Measurements from ENCODE around the gene SCYL1.
"Not testable (repeated sequence)": the region's sequence is repeated elsewhere in the genome, so short reads cannot be mapped to it uniquely, and the experiment has no call there.

The SCYL1 gene

DNA sequence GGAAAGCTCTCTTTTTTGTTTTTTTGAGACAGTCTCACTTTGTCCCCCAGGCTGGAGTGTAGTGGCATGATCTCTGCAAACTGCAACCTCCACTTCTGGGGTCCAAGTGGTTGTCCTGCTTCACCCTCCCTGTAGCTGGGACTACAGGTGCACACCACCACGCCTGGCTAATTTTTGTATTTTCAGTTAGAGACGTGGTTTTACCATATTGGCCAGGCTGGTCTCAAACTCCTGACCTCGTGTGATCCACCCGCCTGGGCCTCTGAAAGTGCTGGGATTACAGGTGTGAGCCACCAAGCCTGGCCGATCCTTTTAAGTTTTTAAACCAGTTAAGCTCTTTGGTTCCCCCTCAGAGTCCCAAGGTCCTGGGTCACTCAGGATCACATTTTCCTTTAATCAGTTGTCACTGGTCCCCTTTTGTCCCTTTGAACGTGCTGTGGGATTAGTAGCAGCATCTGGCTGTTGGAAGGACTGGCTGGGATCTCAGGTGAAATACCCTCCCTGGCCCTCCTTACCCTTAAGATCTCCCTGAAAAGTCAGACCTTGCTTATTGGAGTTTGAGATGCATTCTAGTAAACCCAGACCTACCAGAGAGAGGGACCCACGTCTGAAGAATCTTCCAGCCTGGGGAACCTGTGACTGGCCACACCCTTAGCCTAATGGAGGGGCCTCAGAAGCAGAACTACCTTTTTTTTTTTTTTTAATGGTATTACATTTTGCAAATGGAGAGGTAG lies 17.9 kb upstream of the SCYL1 start:
- peaks cover 26% of the 10 kb centered on the region for H3K36me3 Mint-ChIP-seq (ENCODE audit: low read depth)
- H3K27me3 Mint-ChIP-seq (ENCODE audit: low read depth), result no peaks in the 10 kb centered on the region
- H3K27ac Mint-ChIP-seq, result peak overlapping the region; percentile 69 to 95 (median 81)
- H3K4me3 Mint-ChIP-seq, result no peak overlapping the region
- H3K4me1 Mint-ChIP-seq, result peaks cover 34% of the 10 kb centered on the region
- no peaks in the 10 kb centered on the region for H3K9me3 Mint-ChIP-seq
- TF ChIP-seq, protein P1, sequence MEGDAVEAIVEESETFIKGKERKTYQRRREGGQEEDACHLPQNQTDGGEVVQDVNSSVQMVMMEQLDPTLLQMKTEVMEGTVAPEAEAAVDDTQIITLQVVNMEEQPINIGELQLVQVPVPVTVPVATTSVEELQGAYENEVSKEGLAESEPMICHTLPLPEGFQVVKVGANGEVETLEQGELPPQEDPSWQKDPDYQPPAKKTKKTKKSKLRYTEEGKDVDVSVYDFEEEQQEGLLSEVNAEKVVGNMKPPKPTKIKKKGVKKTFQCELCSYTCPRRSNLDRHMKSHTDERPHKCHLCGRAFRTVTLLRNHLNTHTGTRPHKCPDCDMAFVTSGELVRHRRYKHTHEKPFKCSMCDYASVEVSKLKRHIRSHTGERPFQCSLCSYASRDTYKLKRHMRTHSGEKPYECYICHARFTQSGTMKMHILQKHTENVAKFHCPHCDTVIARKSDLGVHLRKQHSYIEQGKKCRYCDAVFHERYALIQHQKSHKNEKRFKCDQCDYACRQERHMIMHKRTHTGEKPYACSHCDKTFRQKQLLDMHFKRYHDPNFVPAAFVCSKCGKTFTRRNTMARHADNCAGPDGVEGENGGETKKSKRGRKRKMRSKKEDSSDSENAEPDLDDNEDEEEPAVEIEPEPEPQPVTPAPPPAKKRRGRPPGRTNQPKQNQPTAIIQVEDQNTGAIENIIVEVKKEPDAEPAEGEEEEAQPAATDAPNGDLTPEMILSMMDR (IDR thresholded peaks at IDR 0.05; ENCODE audit: unreplicated experiment in 3 of 3), result no peak

DNA sequence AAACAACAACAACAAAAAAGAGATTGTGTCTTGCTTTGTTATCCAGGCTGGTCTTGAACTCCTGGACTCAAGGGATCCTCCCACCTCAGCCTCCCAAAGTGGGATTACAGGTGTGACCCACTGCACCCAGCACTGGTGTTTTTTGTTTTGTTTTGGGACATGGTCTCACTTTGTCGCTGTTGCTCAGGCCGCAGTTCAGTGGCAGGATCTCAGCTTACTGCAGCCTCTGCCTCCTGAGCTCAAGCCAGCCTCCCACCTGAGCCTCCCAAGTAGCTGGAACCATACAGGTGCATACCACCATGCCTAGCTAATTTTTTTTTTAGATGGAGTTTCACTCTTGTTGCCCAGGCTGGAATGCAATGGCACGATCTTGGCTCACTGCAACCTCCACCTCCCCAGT lies 12.6 kb upstream of the SCYL1 start:
- not testable (repeated sequence) for H3K4me1 Mint-ChIP-seq; H3K9me3 Mint-ChIP-seq; H3K4me3 Mint-ChIP-seq; H3K36me3 Mint-ChIP-seq (ENCODE audit: low read depth); H3K27ac Mint-ChIP-seq; H3K27me3 Mint-ChIP-seq (ENCODE audit: low read depth)

DNA sequence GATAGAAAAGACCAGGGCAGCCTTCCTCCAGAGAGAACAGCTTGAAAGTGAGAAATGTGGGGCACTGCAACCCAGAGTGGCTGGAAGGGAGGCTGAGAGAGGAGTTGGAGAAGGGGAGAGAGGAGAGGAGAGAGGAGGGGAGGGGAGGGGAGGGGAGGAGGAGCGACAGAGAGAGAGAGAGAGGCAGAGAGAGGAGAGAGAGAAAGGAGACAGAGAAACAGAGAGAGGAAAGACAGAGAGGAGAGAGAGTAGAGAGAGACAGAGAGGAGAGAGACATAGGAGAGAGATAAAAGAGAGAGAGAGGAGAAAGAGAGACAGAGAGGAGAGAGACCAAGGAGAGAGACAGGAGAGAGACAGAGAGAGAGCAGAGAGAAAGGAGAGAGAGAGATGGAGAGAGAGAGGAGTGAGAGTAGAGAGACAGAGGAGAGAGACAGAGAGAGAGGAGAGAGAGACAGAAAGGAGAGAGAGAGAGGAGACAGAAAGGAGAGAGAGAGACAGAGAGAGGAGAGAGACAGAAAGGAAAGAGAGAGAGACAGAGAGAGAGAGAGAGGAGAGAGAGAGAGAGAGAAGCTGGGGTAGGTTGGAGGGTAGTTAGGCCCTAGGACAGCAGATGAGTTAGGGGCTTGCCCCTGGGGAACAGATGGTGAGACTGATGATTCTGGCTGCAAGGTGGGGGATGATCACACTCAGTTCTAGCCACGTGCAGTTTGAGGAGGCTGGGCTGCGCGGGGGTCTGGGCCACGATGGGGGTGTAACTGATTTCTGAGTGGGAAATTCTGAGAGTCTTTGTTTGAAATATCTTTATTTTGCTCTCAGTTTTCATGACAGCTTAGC lies 8.5 kb upstream of the SCYL1 start:
- H3K9me3 Mint-ChIP-seq, result no peaks in the 10 kb centered on the region
- H3K36me3 Mint-ChIP-seq (ENCODE audit: low read depth), result no peaks in the 10 kb centered on the region
- no peak overlapping the region for H3K4me3 Mint-ChIP-seq

DNA sequence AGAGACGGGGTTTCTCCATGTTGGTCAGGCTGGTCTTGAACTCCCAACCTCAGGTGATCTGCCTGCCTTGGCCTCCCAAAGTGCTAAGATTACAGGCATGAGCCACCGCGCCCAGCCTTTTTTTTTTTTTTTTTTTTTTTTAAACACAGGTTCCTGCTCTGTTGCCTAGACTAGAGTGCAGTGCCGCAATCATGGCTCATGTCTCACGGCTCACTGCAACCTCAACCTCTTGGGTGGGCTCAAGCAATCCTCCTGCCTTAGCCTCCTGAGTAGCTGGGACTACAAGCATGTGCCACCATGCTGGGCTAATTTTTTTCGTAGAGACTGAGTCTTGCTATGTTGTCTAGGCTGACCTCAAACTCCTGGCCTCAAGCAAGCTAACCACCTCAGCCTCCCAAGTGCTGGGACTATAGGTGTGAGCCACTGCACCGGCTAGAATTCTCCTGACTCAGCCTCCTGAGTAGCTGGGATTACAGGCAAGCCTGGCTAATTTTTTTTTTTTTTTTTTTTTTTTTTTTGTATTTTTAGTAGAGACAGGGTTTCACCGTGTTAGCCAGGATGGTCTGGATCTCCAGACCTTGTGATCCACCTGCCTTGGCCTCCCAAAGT lies 5.8 kb upstream of the SCYL1 start:
- H3K4me3 Mint-ChIP-seq; H3K9me3 Mint-ChIP-seq; H3K27me3 Mint-ChIP-seq (ENCODE audit: low read depth); H3K27ac Mint-ChIP-seq; H3K36me3 Mint-ChIP-seq (ENCODE audit: low read depth): not testable (repeated sequence)
- peaks cover 23% of the 10 kb centered on the region for H3K4me1 Mint-ChIP-seq

More for the DNA sequence above, 8.5 kb upstream of the SCYL1 start:
- Mint-ChIP-seq H3K27me3 (ENCODE audit: low read depth) (peaks cover under 1% of the 10 kb centered on the region), H3K27ac (peak overlapping the region in 1 of 3 experiments; percentile 75), H3K4me1 (no peaks in the 10 kb centered on the region)
- TF ChIP-seq, protein P1 (IDR thresholded peaks at IDR 0.05; ENCODE audit: unreplicated experiment in 3 of 3), result no peak

DNA sequence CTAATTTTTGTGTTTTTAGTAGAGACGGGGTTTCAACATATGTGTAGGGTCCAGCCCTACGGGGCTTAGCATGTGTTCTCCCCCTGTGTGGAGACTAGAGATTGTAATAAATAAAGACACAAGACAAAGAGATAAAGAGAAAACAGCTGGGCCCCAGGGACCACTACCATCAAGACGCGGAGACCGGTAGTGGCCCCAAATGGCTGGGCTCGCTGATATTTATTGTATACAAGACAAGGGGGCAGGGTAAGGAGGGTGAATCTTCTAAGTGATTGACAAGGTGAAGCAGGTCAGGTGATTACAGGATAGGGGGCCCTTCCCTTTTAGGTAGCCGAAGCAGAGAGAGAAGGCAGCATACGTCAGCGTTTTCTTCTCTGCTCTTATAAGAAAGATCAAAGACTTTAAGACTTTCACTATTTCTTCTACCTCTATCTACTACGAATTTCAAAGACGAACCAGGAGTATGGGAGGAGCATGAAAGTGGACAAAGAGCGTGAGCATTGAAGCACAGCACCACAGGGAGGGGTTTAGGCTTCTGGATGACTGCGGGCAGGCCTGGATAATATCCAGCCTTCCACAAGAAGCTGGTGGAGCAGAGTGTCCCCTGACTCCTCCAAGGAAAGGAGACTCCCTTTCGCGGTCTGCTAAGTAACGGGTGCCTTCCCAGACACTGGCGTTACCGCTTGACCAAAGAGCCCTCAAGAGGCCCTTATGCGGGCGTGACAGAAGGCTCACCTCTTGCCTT lies 2.9 kb upstream of the SCYL1 start:
- not testable (repeated sequence) for H3K9me3 Mint-ChIP-seq; H3K36me3 Mint-ChIP-seq (ENCODE audit: low read depth); H3K27me3 Mint-ChIP-seq (ENCODE audit: low read depth)
- Mint-ChIP-seq H3K27ac (peak overlapping the region; percentile 93 to 95 (median 94)), H3K4me3 (peak overlapping the region; percentile 37 to 49 (median 43)), H3K4me1 (peaks cover 33% of the 10 kb centered on the region)

DNA sequence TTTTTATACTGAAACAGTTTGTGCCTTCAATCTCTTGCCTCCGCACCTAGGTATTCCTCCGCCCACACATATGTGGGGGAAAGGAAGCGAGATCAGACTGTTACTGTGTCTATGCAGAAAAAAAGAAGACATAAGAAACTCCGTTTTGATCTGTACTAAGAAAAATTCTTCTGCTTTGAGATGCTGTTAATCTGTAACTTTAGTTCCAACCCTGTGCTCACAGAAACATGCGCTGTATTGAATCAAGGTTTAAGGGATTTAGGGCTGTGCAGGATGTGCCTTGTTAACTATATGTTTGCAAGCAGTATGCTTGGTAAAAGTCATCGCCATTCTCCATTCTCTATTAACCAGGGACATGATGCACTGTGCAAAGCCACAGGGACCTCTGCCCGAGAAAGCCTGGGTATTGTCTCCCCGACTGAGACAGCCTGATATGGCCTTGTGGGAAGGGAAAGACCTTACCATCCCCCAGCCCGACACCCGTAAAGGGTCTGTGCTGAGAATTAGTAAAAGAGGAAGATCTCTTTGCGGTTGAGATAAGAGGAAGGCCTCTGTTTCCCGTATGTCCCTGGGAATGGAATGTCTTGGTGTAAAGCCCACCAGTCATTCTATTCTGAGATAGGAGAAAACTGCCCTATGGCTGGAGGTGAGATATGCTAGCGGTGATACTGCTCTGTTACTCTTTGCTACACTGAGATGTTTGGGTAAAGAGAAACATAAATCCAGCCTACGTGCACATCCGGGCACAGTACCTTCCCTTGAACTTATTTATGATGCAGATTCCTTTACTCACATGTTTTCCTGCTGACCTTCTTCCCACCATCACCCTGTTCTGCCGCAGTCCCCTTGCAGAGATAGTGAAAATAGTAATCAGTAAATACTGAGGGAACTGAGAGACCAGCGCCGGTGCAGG lies 1.9 kb upstream of the SCYL1 start:
- not testable (repeated sequence) for H3K36me3 Mint-ChIP-seq (ENCODE audit: low read depth); H3K9me3 Mint-ChIP-seq; H3K27me3 Mint-ChIP-seq (ENCODE audit: low read depth)
- Mint-ChIP-seq H3K4me1 (peaks cover 33% of the 10 kb centered on the region), H3K27ac (peak overlapping the region; percentile 93 to 95 (median 94)), H3K4me3 (peak overlapping the region; percentile 55 to 73 (median 71))

DNA sequence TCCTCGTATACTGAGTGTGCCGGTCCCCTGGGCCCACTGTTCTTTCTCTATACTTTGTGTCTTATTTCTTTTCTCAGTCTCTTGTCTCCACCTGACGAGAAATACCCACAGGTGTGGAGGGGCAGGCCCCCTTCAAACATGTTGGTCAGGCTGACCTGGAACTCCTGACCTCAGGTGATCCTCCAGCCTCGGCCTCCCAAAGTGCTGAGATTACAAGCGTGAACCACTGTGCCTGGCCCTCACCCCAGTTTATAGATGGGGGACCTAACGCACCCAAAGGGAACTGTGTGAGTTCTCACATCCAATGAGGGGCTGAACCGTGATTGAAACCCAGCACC lies 1.3 kb upstream of the SCYL1 start:
- Mint-ChIP-seq H3K4me1 (peaks cover 33% of the 10 kb centered on the region), H3K4me3 (peak overlapping the region; percentile 55 to 73 (median 71)), H3K27ac (peak overlapping the region; percentile 93 to 95 (median 94))
- not testable (repeated sequence) for H3K9me3 Mint-ChIP-seq; H3K27me3 Mint-ChIP-seq (ENCODE audit: low read depth); H3K36me3 Mint-ChIP-seq (ENCODE audit: low read depth)
